Naive thymus-derived CD4-positive, alpha-beta T cell (primary cell): Measurements from ENCODE around the gene CBX3. TPM values are rescaled to one million over a fixed set of nuclear protein-coding genes. Genes with fewer than 3 reads are reported as not detected.
"Not testable (repeated sequence)": the region's sequence is repeated elsewhere in the genome, so short reads cannot be mapped to it uniquely, and the experiment has no call there.

Experiments
- ATAC-seq: fragments of 150-1000 bp; cut with Tn5 transposase; 2 replicates; pipeline ENCODE4 v1.10.0; 2021; ENCODE audit warnings: mild to moderate bottlenecking, moderate library complexity
- CTCF ChIA-PET: fragments of 350-600 bp; sonication (Branson Sonifier 250); formaldehyde crosslinking; loops from one replicate; lab custom pipeline; 2021; ENCODE audit warnings: antibody characterized with exemption; lab: Charles Lee
- POLR2A ChIA-PET: fragments of 350-600 bp; sonication (Branson Sonifier 250); formaldehyde crosslinking; loops from one replicate; lab custom pipeline; 2021; ENCODE audit warnings: antibody characterized with exemption, inconsistent platforms; lab: Charles Lee
- DNase-seq, 9 donors: peaks; one replicate each; pipeline versions ENCODE4 v3.0.0 to v3.0.0-alpha.2; 2020 to 2022; ENCODE audit warnings: mixed read lengths in 1 of 9
- H3K27ac ChIP-seq: one replicate; pipeline ENCODE4 v1.7.0; 2013; ENCODE audit warnings: mild to moderate bottlenecking, low read depth, low read length, moderate library complexity
- H3K27me3 ChIP-seq, 2 donors: one replicate each; pipeline ENCODE4 v1.7.0; 2013; ENCODE audit warnings: low read length in 2 of 2, mild to moderate bottlenecking in 2 of 2, moderate library complexity in 2 of 2; ENCODE audit not compliant: control insufficient read depth in 2 of 2, insufficient read depth in 2 of 2
- H3K36me3 ChIP-seq, 3 experiments: 1 replicate in 2 of 3; 2 replicates in 1 of 3; pipeline ENCODE4 v1.7.0; 2013; ENCODE audit warnings: low read length in 3 of 3, mild to moderate bottlenecking in 3 of 3, moderate library complexity in 1 of 3; ENCODE audit not compliant: insufficient read depth in 3 of 3, control insufficient read depth in 2 of 3
- H3K4me1 ChIP-seq, 2 donors: one replicate each; pipeline ENCODE4 v1.7.0; 2013; ENCODE audit warnings: low read length in 2 of 2, mild to moderate bottlenecking in 2 of 2, moderate library complexity in 1 of 2; ENCODE audit not compliant: control insufficient read depth in 2 of 2, insufficient read depth in 2 of 2
- H3K4me3 ChIP-seq: 2 replicates; pipeline ENCODE4 v1.7.0; 2013; ENCODE audit warnings: mild to moderate bottlenecking, low read length
- H3K9me3 ChIP-seq, 3 experiments: 1 replicate in 2 of 3; 2 replicates in 1 of 3; pipeline ENCODE4 v1.7.0; 2013; ENCODE audit warnings: low read length in 3 of 3; ENCODE audit not compliant: control insufficient read depth in 2 of 3
- H3K27ac Mint-ChIP-seq, 9 donors: one replicate each; pipeline ENCODE4 v1.8.0; 2020 to 2022; ENCODE audit warnings: mixed read lengths in 9 of 9, mild to moderate bottlenecking in 8 of 9, moderate library complexity in 5 of 9, inconsistent platforms in 2 of 9
- H3K27me3 Mint-ChIP-seq, 5 donors: one replicate each; pipeline ENCODE4 v1.8.0; 2021 to 2022; ENCODE audit warnings: mixed read lengths in 5 of 5, mild to moderate bottlenecking in 1 of 5
- H3K36me3 Mint-ChIP-seq, 5 donors: one replicate each; pipeline ENCODE4 v1.8.0; 2020 to 2022; ENCODE audit warnings: mixed read lengths in 5 of 5, mild to moderate bottlenecking in 3 of 5, inconsistent platforms in 1 of 5
- H3K4me1 Mint-ChIP-seq, 7 donors: one replicate each; pipeline ENCODE4 v1.8.0; 2020 to 2022; ENCODE audit warnings: mixed read lengths in 7 of 7, mild to moderate bottlenecking in 3 of 7, inconsistent platforms in 1 of 7
- H3K4me3 Mint-ChIP-seq, 10 donors: one replicate each; pipeline ENCODE4 v1.8.0; 2020 to 2022; ENCODE audit warnings: mild to moderate bottlenecking in 10 of 10, mixed read lengths in 10 of 10, moderate library complexity in 6 of 10, inconsistent platforms in 2 of 10
- H3K9me3 Mint-ChIP-seq, 11 donors: one replicate each; pipeline ENCODE4 v1.8.0; 2020 to 2022; ENCODE audit warnings: mixed read lengths in 11 of 11, mild to moderate bottlenecking in 4 of 11, inconsistent platforms in 1 of 11, moderate library complexity in 1 of 11
- intact Hi-C, 2 donors: fragments of 100-400 bp; cut with micrococcal nuclease; formaldehyde crosslinking; loops; one replicate each; pipeline ENCODE4 v1.15.1; 2023
- polyA plus RNA-seq, 2 donors: library from polyadenylated mRNA; unstranded; fragments of 300-500 nt; fragmentation: Illumina TruSeq; gene quantifications; one replicate each; pipeline ENCODE4 v1.2.3, GENCODE V29; 2021
- total RNA-seq, 6 experiments: library from RNA in 5 of 6; stranded (reverse) in 5 of 6; gene quantifications; 1 replicate in 5 of 6; 2 replicates in 1 of 6; pipeline ENCODE4 v1.2.3 and lab custom pipeline; 2021 to 2026

Gene CBX3
- total and polyA plus RNA-seq, 7 experiments from 2014 or later: 86.9 to 214 (median 112) TPM

- H3K27me3 Mint-ChIP-seq, CTCF ChIA-PET, H3K9me3 ChIP-seq, POLR2A ChIA-PET, H3K36me3 ChIP-seq, H3K27ac ChIP-seq, DNase-seq, H3K4me3 Mint-ChIP-seq, H3K4me3 ChIP-seq, H3K27me3 ChIP-seq, ATAC-seq, H3K4me1 ChIP-seq, H3K27ac Mint-ChIP-seq, H3K9me3 Mint-ChIP-seq: not testable (repeated sequence)
- Mint-ChIP-seq H3K36me3 (peaks cover 0 to 24% (median 8%) of the 10 kb centered on the region in 5 donors), H3K4me1 (peaks cover 7 to 40% (median 38%) of the 10 kb centered on the region in 7 donors)
- intact Hi-C loops: loop anchor here in 1 of 2 donors (2.0 kb wide), 1 partner anchor 19 kb away; no protein-coding TSS in a partner anchor
These were observed 25.6 kb upstream of the CBX3 start for GRCh38 chr7:26175903-26176302.

GRCh38 chr7:26176696-26177095 lies 24.8 kb upstream of the CBX3 start:
- CTCF ChIA-PET, ATAC-seq, H3K36me3 ChIP-seq, H3K27me3 ChIP-seq, H3K27me3 Mint-ChIP-seq, H3K27ac ChIP-seq, DNase-seq, H3K27ac Mint-ChIP-seq, H3K4me3 Mint-ChIP-seq, intact Hi-C loops, H3K9me3 ChIP-seq, H3K9me3 Mint-ChIP-seq, H3K4me1 ChIP-seq, H3K4me3 ChIP-seq: not testable (repeated sequence)
- Mint-ChIP-seq H3K36me3 (peaks cover 0 to 21% (median 8%) of the 10 kb centered on the region in 5 donors), H3K4me1 (peaks cover 10 to 47% (median 42%) of the 10 kb centered on the region in 7 donors)
- POLR2A ChIA-PET: interaction anchor here (4.5 kb wide), 1 partner anchor 12 kb away, joined by 27 read pairs; no protein-coding TSS in a partner anchor

DNA sequence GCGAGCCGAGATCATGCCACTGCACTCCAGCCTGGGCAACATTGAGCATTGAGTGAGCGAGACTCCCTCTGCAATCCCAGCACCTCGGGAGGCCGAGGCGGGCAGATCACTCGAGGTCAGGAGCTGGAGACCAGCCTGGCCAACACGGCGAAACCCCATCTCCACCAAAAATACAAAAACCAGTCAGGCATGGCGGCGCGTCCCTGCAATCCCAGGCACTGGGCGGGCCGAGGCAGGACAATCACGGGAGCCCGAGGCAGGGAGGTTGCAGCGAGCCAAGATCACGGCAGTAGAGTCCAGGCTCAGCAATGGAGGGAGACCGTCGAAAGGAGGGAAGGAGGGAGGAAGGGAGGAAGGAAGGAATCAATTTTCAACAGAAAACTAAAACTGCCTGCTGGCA lies 24.3 kb upstream of the CBX3 start:
- intact Hi-C loops, H3K9me3 Mint-ChIP-seq: not testable (repeated sequence)
- POLR2A ChIA-PET: interaction anchor here (1.3 to 4.5 kb wide), 2 partner anchors 11 to 20 kb away, joined by 3 to 27 read pairs; no protein-coding TSS in a partner anchor

DNA sequence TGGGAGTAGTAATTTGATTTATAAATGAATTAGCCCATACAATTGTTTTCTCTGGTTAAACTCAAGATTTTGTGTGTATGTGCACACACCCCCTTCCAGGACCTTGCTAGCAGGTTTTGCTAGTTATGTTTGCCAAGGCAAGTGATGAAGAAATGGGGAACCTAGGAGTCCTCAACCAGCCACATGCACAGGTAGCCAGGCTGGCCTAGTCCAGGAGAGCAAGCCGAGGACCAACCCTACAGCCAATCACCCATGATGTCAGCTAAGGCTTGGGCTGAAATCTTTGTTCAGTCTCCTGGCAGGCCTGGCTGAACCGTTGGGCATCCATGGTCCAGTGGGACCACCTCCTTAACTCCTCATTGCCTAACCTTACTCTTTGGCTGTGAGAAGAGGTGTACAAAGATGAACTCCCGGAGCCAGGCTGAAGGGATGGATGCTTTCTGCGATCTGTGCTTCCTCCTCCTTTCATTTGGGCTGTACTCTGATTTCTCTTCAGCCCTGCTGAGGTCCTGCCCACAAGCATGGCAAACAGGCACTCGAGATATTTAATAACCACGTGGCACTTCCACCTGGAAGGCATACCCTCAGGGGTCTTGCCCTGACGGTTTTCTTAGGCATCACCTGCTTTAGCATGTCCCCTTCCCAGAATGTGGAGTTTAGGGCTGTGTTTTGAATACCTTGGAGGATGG lies 23.1 kb upstream of the CBX3 start:
- peaks cover 0 to 4% (median 0%) of the 10 kb centered on the region in 11 donors for H3K9me3 Mint-ChIP-seq
- intact Hi-C loops: no loop called here
- Histone ChIP-seq H3K4me1 (peaks cover 0 to 4% of the 10 kb centered on the region in 2 donors), H3K36me3 (no peaks in the 10 kb centered on the region), H3K4me3 (no peak overlapping the region), H3K9me3 (no peaks in the 10 kb centered on the region), H3K27me3 (no peaks in the 10 kb centered on the region), H3K27ac (no peak overlapping the region)
- ChIA-PET POLR2A (interaction anchor here (1.3 to 12.5 kb wide), 4 partner anchors 10 to 27 kb away, joined by 3 to 289 read pairs (median 17); partner anchors contain the start of genes CBX3, HNRNPA2B1 and NFE2L3), CTCF (no interaction called here)
- DNase-seq: no peak
- no peaks in the 10 kb centered on the region for H3K27me3 Mint-ChIP-seq
- no peak for ATAC-seq
- peaks cover 0 to 12% (median 7%) of the 10 kb centered on the region in 5 donors for H3K36me3 Mint-ChIP-seq
- H3K27ac Mint-ChIP-seq: peak overlapping the region in 7 of 9 donors; percentile 17 to 76 (median 55)
- H3K4me3 Mint-ChIP-seq: no peak overlapping the region
- peaks cover 12 to 60% (median 47%) of the 10 kb centered on the region in 7 donors for H3K4me1 Mint-ChIP-seq

More for the DNA sequence above, 24.3 kb upstream of the CBX3 start:
- H3K4me3 ChIP-seq, CTCF ChIA-PET, H3K4me1 ChIP-seq, ATAC-seq, H3K27ac ChIP-seq, DNase-seq, H3K27me3 ChIP-seq, H3K9me3 ChIP-seq, H3K36me3 ChIP-seq, H3K27me3 Mint-ChIP-seq: not testable (repeated sequence)
- peaks cover 0 to 18% (median 8%) of the 10 kb centered on the region in 5 donors for H3K36me3 Mint-ChIP-seq
- peaks cover 12 to 52% (median 47%) of the 10 kb centered on the region in 7 donors for H3K4me1 Mint-ChIP-seq
- peak overlapping the region in 3 of 9 donors; percentile 12 to 50 (median 43) for H3K27ac Mint-ChIP-seq
- H3K4me3 Mint-ChIP-seq: peak overlapping the region in 1 of 10 donors; percentile 13

DNA sequence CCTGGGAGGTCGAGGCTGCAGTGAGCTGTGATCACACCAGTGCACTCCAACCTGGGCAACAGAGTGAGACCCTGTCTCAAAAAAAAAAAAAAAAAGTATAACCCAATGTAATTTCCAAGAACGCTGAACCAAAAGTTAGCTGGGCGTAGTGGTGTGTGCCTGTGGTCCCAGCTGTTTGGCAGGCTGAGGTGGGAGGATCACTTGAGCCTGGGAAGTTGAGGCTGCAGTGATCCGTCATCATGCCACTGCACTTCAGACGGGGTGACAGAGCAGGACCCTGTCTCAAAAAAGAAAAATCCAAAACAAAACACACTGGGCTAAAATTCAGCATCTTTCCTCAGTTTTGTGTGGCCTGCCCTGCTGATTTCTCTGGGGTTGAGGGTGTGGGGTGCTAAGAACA lies 22.1 kb upstream of the CBX3 start:
- no peak for DNase-seq
- Histone ChIP-seq H3K9me3 (no peaks in the 10 kb centered on the region), H3K27ac (no peak overlapping the region), H3K4me1 (peaks cover 0 to 4% of the 10 kb centered on the region in 2 donors), H3K27me3 (no peaks in the 10 kb centered on the region), H3K4me3 (no peak overlapping the region), H3K36me3 (no peaks in the 10 kb centered on the region)
- no peak for ATAC-seq
- intact Hi-C loops: no loop called here
- POLR2A ChIA-PET: interaction anchor here (0.5 to 12.5 kb wide), 9 partner anchors 9 to 190 kb away, joined by 3 to 289 read pairs (median 4); partner anchors contain the start of genes CBX3, HNRNPA2B1 and NFE2L3
- Mint-ChIP-seq H3K4me1 (peaks cover 11 to 59% (median 46%) of the 10 kb centered on the region in 7 donors), H3K27ac (peak overlapping the region in 3 of 9 donors; percentile 31 to 56 (median 43)), H3K4me3 (no peak overlapping the region), H3K9me3 (peaks cover 0 to 4% (median 0%) of the 10 kb centered on the region in 11 donors), H3K36me3 (peaks cover 0 to 13% (median 3%) of the 10 kb centered on the region in 5 donors), H3K27me3 (no peaks in the 10 kb centered on the region)
- CTCF ChIA-PET: interaction anchor here (0.6 to 2.6 kb wide), 2 partner anchors 89 to 101 kb away, joined by 3 to 8 read pairs; no protein-coding TSS in a partner anchor

DNA sequence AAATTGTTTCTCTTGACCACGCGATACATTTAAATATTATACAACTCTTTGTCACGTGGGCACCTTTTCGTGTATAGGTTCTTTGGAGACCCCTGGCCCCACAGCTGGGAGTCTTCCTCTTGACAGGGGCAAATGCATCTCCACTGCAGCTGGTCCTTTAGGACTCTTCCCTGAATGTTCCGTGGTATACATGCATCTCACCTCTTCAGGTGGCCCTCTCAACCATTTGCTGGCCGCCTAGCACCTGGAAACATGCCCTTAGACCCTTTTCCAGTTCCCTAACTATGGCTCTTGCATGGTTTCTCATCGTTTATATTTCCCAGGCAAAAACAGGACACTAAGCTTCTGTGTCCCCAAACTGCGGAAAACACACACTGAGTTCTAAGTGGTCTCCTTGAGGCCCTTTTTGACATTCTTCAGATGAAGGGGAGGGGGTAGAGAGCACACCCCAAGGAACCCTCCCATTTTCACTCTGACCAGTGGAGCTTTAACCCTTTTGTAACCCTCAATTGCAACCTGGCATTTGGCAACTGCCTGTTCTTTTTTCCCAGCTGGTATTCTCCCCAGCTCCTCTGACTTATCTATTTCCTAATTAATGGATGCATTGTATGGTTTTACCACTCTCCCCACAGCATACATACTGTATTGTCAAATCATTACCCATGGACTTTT lies 21.6 kb upstream of the CBX3 start:
- Histone ChIP-seq H3K27me3 (no peaks in the 10 kb centered on the region), H3K9me3 (no peaks in the 10 kb centered on the region), H3K27ac (peak overlapping the region; percentile 20), H3K4me3 (no peak overlapping the region), H3K36me3 (no peaks in the 10 kb centered on the region), H3K4me1 (peaks cover 0 to 4% of the 10 kb centered on the region in 2 donors)
- ChIA-PET CTCF (interaction anchor here (0.6 to 2.6 kb wide), 4 partner anchors 9 to 89 kb away, joined by 4 to 8 read pairs (median 5); no protein-coding TSS in a partner anchor), POLR2A (interaction anchor here (0.5 to 12.5 kb wide), 13 partner anchors 8 to 190 kb away, joined by 3 to 289 read pairs (median 4); partner anchors contain the start of genes CBX3, HNRNPA2B1 and NFE2L3)
- Mint-ChIP-seq H3K9me3 (peaks cover 0 to 8% (median 0%) of the 10 kb centered on the region in 11 donors), H3K27ac (peak overlapping the region in 6 of 9 donors; percentile 10 to 83 (median 77)), H3K36me3 (peaks cover 0 to 18% (median 8%) of the 10 kb centered on the region in 5 donors), H3K4me1 (peaks cover 15 to 60% (median 50%) of the 10 kb centered on the region in 7 donors), H3K4me3 (no peak overlapping the region), H3K27me3 (no peaks in the 10 kb centered on the region)
- intact Hi-C loops: loop anchor here in 1 of 2 donors (1.0 kb wide), 1 partner anchor 8 kb away; no protein-coding TSS in a partner anchor
- DNase-seq (no peak), ATAC-seq (no peak)
